Subcutaneous abdominal adipose tissue (tissue), 5 donors: ENCODE measurements around the gene RBFOX1.

Source experiments
- H3K27ac ChIP-seq: one replicate; pipeline ENCODE4 v1.7.0; 2013; ENCODE audit warnings: low read depth, mild to moderate bottlenecking, inconsistent platforms, low read length, moderate library complexity
- H3K27me3 ChIP-seq, 5 donors: one replicate each; pipeline ENCODE4 v1.7.0; 2013; ENCODE audit warnings: low read length in 5 of 5, inconsistent platforms in 1 of 5; ENCODE audit not compliant: control insufficient read depth in 5 of 5, insufficient read depth in 4 of 5
- H3K36me3 ChIP-seq, 5 donors: one replicate each; pipeline ENCODE4 v1.7.0; 2013; ENCODE audit warnings: low read length in 5 of 5; ENCODE audit not compliant: control insufficient read depth in 5 of 5, insufficient read depth in 5 of 5
- H3K4me1 ChIP-seq, 5 donors: one replicate each; pipeline ENCODE4 v1.7.0; 2013; ENCODE audit warnings: low read length in 5 of 5, mild to moderate bottlenecking in 3 of 5, moderate library complexity in 1 of 5; ENCODE audit not compliant: control insufficient read depth in 5 of 5, insufficient read depth in 5 of 5
- H3K4me3 ChIP-seq, 5 donors: one replicate each; pipeline ENCODE4 v1.7.0; 2013; ENCODE audit warnings: low read length in 5 of 5, low read depth in 1 of 5
- H3K9ac ChIP-seq, 5 donors: one replicate each; pipeline ENCODE4 v1.7.0; 2013; ENCODE audit warnings: low read length in 5 of 5, mild to moderate bottlenecking in 4 of 5, moderate library complexity in 3 of 5
- H3K9me3 ChIP-seq, 5 donors: one replicate each; pipeline ENCODE4 v1.7.0; 2013; ENCODE audit warnings: low read length in 5 of 5; ENCODE audit not compliant: control insufficient read depth in 5 of 5
- donor health status: healthy.
- donor health status: healthy.
- donor health status: healthy.
- donor health status: healthy.
- donor health status: healthy.

RBFOX1 gene

GRCh38 chr16:7521834-7522233, 189.2 kb downstream of the RBFOX1 start:
- Histone ChIP-seq H3K36me3 (no peaks in the 10 kb centered on the region), H3K4me1 (no peaks in the 10 kb centered on the region), H3K4me3 (no peak overlapping the region), H3K9me3 (peaks cover 0 to 10% (median 0%) of the 10 kb centered on the region in 5 donors), H3K27ac (no peak overlapping the region), H3K9ac (no peak overlapping the region), H3K27me3 (peaks cover 0 to 3% (median 0%) of the 10 kb centered on the region in 5 donors)

GRCh38 chr16:7524419-7524818, 191.8 kb downstream of the RBFOX1 start:
- peaks cover 0 to 5% (median 0%) of the 10 kb centered on the region in 5 donors for H3K27me3 ChIP-seq
- no peaks in the 10 kb centered on the region for H3K36me3 ChIP-seq
- no peak overlapping the region for H3K27ac ChIP-seq
- no peaks in the 10 kb centered on the region for H3K4me1 ChIP-seq
- no peak overlapping the region for H3K9ac ChIP-seq
- no peak overlapping the region for H3K4me3 ChIP-seq
- H3K9me3 ChIP-seq, result peaks cover 0 to 5% (median 0%) of the 10 kb centered on the region in 5 donors

- Histone ChIP-seq H3K9ac (no peak overlapping the region), H3K27me3 (peaks cover 0 to 5% (median 0%) of the 10 kb centered on the region in 5 donors), H3K9me3 (peaks cover 0 to 5% (median 0%) of the 10 kb centered on the region in 5 donors), H3K4me1 (no peaks in the 10 kb centered on the region), H3K4me3 (no peak overlapping the region), H3K36me3 (no peaks in the 10 kb centered on the region), H3K27ac (no peak overlapping the region)
Observed at GRCh38 chr16:7526736-7527135, 194.1 kb downstream of the RBFOX1 start.

GRCh38 chr16:7532534-7532933, 199.9 kb downstream of the RBFOX1 start:
- Histone ChIP-seq H3K9ac (no peak overlapping the region), H3K4me3 (no peak overlapping the region), H3K27ac (no peak overlapping the region), H3K27me3 (peaks cover 0 to 5% (median 0%) of the 10 kb centered on the region in 5 donors), H3K36me3 (no peaks in the 10 kb centered on the region), H3K4me1 (no peaks in the 10 kb centered on the region), H3K9me3 (peaks cover 0 to 3% (median 0%) of the 10 kb centered on the region in 5 donors)

- H3K27ac ChIP-seq, result no peak overlapping the region
- H3K9ac ChIP-seq, result no peak overlapping the region
- no peaks in the 10 kb centered on the region for H3K36me3 ChIP-seq
- H3K4me1 ChIP-seq, result no peaks in the 10 kb centered on the region
- H3K27me3 ChIP-seq, result no peaks in the 10 kb centered on the region
- H3K4me3 ChIP-seq, result no peak overlapping the region
- H3K9me3 ChIP-seq, result peaks cover 0 to 8% (median 3%) of the 10 kb centered on the region in 5 donors
Observed at GRCh38 chr16:7534749-7535148, 202.1 kb downstream of the RBFOX1 start.

- Histone ChIP-seq H3K4me1 (no peaks in the 10 kb centered on the region), H3K4me3 (no peak overlapping the region), H3K27ac (no peak overlapping the region), H3K36me3 (no peaks in the 10 kb centered on the region), H3K9me3 (peaks cover 0 to 8% (median 3%) of the 10 kb centered on the region in 5 donors), H3K9ac (no peak overlapping the region), H3K27me3 (peaks cover 0 to 8% (median 0%) of the 10 kb centered on the region in 5 donors)
Observed at GRCh38 chr16:7541026-7541425, 208.4 kb downstream of the RBFOX1 start.

- no peak overlapping the region for H3K9ac ChIP-seq
- no peaks in the 10 kb centered on the region for H3K4me1 ChIP-seq
- no peak overlapping the region for H3K4me3 ChIP-seq
- H3K27ac ChIP-seq, result no peak overlapping the region
- H3K27me3 ChIP-seq, result peaks cover 0 to 8% (median 0%) of the 10 kb centered on the region in 5 donors
- H3K9me3 ChIP-seq, result no peaks in the 10 kb centered on the region
- H3K36me3 ChIP-seq, result no peaks in the 10 kb centered on the region
Observed at GRCh38 chr16:7545251-7545650, 212.6 kb downstream of the RBFOX1 start.

GRCh38 chr16:7546948-7547347, 214.3 kb downstream of the RBFOX1 start:
- no peak overlapping the region for H3K9ac ChIP-seq
- no peaks in the 10 kb centered on the region for H3K4me1 ChIP-seq
- H3K36me3 ChIP-seq, result no peaks in the 10 kb centered on the region
- H3K9me3 ChIP-seq, result no peaks in the 10 kb centered on the region
- H3K4me3 ChIP-seq, result no peak overlapping the region
- H3K27me3 ChIP-seq, result peaks cover 0 to 8% (median 0%) of the 10 kb centered on the region in 5 donors
- no peak overlapping the region for H3K27ac ChIP-seq

GRCh38 chr16:7547736-7548135, 215.1 kb downstream of the RBFOX1 start:
- no peaks in the 10 kb centered on the region for H3K36me3 ChIP-seq
- no peak overlapping the region for H3K27ac ChIP-seq
- no peaks in the 10 kb centered on the region for H3K4me1 ChIP-seq
- peaks cover 0 to 8% (median 0%) of the 10 kb centered on the region in 5 donors for H3K27me3 ChIP-seq
- no peak overlapping the region for H3K4me3 ChIP-seq
- no peak overlapping the region for H3K9ac ChIP-seq
- H3K9me3 ChIP-seq, result no peaks in the 10 kb centered on the region

GRCh38 chr16:7548796-7549318, 216.2 kb downstream of the RBFOX1 start:
- H3K9ac ChIP-seq, result no peak overlapping the region
- H3K36me3 ChIP-seq, result no peaks in the 10 kb centered on the region
- H3K4me1 ChIP-seq, result no peaks in the 10 kb centered on the region
- H3K9me3 ChIP-seq, result no peaks in the 10 kb centered on the region
- H3K4me3 ChIP-seq, result no peak overlapping the region
- H3K27me3 ChIP-seq, result peaks cover 0 to 8% (median 0%) of the 10 kb centered on the region in 5 donors
- no peak overlapping the region for H3K27ac ChIP-seq
